Uterus (tissue), 4 donors: Measurements from ENCODE around the gene STXBP1. TPM values are rescaled to one million over a fixed set of nuclear protein-coding genes. Genes with fewer than 3 reads are reported as not detected.

Source experiments
- DNase-seq, 2 donors: peaks; one replicate each; pipeline ENCODE4 v3.0.0-alpha.2; 2019 to 2020
- H3K27ac ChIP-seq, 2 donors: fragments of 200-600 bp; sonication (generic); 1 replicate in 1 of 2; 2 replicates in 1 of 2; pipeline ENCODE4 v1.5.1; 2016 to 2018
- H3K27me3 ChIP-seq, 2 donors: fragments of 200-600 bp; sonication (generic); one replicate each; pipeline ENCODE4 v1.5.1; 2018 to 2019; ENCODE audit warnings: control low read depth in 1 of 2
- H3K36me3 ChIP-seq, 2 donors: fragments of 200-600 bp; sonication (generic); one replicate each; pipeline ENCODE4 v1.5.1; 2019; ENCODE audit warnings: control low read depth in 1 of 2
- H3K4me1 ChIP-seq, 2 donors: fragments of 200-600 bp; sonication (generic); one replicate each; pipeline ENCODE4 v1.5.1; 2018 to 2019; ENCODE audit warnings: control low read depth in 1 of 2
- H3K4me3 ChIP-seq, 2 donors: fragments of 200-600 bp; sonication (generic); 1 replicate in 1 of 2; 2 replicates in 1 of 2; pipeline ENCODE4 v1.5.1; 2018 to 2019; ENCODE audit warnings: mild to moderate bottlenecking in 1 of 2
- H3K9me3 ChIP-seq, 2 donors: fragments of 200-600 bp; sonication (generic); one replicate each; pipeline ENCODE4 v1.5.1; 2019; ENCODE audit warnings: control low read depth in 1 of 2
- POLR2A ChIP-seq, 2 donors: fragments of 450-650 bp; IDR thresholded peaks; one replicate each; pipeline ENCODE4 v1.6.1; 2016; ENCODE audit warnings: antibody characterized with exemption in 2 of 2, mild to moderate bottlenecking in 1 of 2, moderate library complexity in 1 of 2
- intact Hi-C: fragments of 100-400 bp; cut with DNase I; formaldehyde crosslinking; loops from one replicate; pipeline ENCODE4 v1.15.1; 2023; ENCODE audit warnings: low total_unique reads
- total RNA-seq, 4 donors: library from RNA; depleted of rRNA in 3 of 4; stranded (reverse); fragments of >200 nt in 3 of 4; gene quantifications; one replicate each; pipeline versions ENCODE4 v1.1.0 to v1.2.4, GENCODE V29; 2014 to 2023
- TF ChIP-seq, protein P1 (sequence below), 4 experiments: fragments of 200-600 bp in 2 of 4; fragments of 450-650 bp in 2 of 4; sonication (generic) in 2 of 4; IDR thresholded peaks; one replicate each; pipeline ENCODE4 v1.5.1; 2016 to 2019; ENCODE audit warnings: antibody characterized with exemption in 4 of 4, mild to moderate bottlenecking in 2 of 4, moderate library complexity in 1 of 4
- donor health status: DM: yes; HTN: yes; CAD: no.

Gene STXBP1
- total RNA-seq, 4 donors from 2014 or later: 46.6 to 147 (median 99.5) TPM

DNA sequence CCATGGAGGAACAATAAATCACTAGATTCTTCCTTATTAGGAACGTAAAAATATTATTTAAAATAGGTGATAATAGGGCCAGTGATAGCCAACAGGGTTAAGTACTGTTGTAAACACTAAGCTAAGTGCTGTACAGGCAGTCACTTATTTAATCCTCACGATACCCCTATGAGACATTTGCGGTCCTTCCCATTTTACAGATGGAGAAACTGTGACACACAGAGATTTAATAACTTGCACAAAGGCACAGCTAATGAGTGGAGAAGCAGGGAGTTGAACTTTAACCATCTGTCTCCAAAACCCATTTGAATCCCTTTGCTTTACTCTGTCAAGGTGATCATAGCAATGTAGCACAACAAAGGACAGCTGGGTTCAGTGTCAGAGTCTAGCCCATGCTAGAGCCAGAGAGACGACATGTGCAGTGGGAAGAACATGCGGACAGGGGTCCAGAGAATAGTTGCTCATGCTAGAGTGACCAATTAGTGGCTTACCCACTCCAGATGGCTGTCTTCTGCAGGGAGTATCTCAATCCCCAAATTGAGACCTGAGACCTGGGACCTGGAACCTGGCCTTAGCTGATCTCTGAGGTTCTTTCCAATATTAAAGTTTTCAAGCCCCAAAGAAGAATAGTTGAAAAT is 28.9 kb downstream of the STXBP1 start:
- no peak for DNase-seq
- Histone ChIP-seq H3K36me3 (no peaks in the 10 kb centered on the region), H3K4me3 (no peak overlapping the region), H3K4me1 (peaks cover 0 to 5% of the 10 kb centered on the region in 2 donors), H3K27me3 (no peaks in the 10 kb centered on the region), H3K9me3 (no peaks in the 10 kb centered on the region), H3K27ac (no peak overlapping the region)
- intact Hi-C loops: no loop called here
- TF ChIP-seq, protein P1, sequence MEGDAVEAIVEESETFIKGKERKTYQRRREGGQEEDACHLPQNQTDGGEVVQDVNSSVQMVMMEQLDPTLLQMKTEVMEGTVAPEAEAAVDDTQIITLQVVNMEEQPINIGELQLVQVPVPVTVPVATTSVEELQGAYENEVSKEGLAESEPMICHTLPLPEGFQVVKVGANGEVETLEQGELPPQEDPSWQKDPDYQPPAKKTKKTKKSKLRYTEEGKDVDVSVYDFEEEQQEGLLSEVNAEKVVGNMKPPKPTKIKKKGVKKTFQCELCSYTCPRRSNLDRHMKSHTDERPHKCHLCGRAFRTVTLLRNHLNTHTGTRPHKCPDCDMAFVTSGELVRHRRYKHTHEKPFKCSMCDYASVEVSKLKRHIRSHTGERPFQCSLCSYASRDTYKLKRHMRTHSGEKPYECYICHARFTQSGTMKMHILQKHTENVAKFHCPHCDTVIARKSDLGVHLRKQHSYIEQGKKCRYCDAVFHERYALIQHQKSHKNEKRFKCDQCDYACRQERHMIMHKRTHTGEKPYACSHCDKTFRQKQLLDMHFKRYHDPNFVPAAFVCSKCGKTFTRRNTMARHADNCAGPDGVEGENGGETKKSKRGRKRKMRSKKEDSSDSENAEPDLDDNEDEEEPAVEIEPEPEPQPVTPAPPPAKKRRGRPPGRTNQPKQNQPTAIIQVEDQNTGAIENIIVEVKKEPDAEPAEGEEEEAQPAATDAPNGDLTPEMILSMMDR (IDR thresholded peaks at IDR 0.05): no peak
- no peak for TF ChIP-seq POLR2A (IDR thresholded peaks at IDR 0.05)

DNA sequence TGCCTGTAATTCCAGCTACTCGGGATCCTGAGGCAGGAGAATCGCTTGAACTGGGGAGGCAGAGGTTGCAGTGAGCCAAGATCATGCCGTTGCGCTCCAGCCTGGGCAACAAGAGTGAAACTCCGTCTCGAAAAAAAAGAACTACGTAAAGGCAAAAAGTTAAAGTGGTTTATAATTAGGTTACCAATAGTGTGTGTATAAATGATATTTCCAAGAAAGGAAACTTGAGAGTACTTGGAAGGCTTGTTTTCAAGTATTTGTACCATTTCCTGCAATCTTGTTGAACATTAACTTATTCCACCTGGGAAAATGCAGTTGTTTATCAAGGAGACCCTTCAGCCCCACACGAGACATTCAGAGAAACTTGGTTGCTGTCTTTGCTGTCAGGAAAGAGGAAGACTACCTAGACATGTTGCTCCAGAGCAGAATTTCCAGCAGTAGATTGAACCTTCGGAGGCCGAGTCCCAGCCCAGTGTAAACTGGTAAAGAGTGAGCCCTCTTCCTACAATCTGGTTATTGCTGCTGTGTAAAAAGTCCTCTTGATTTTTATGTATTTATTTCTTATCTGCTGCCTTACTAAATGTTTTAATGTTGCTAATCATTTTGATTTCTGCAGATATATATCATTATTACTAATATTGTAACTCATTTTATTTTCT is 30.1 kb downstream of the STXBP1 start:
- no peak for DNase-seq
- Histone ChIP-seq H3K4me1 (no peaks in the 10 kb centered on the region), H3K36me3 (no peaks in the 10 kb centered on the region), H3K27me3 (no peaks in the 10 kb centered on the region), H3K4me3 (no peak overlapping the region), H3K9me3 (no peaks in the 10 kb centered on the region), H3K27ac (peak overlapping the region in 1 of 2 donors; percentile 42)
- intact Hi-C loops: no loop called here
- TF ChIP-seq, protein P1 (IDR thresholded peaks at IDR 0.05): no peak
- no peak for TF ChIP-seq POLR2A (IDR thresholded peaks at IDR 0.05)

GRCh38 chr9:127644146-127644827 is 32.2 kb downstream of the STXBP1 start:
- Histone ChIP-seq H3K9me3 (no peaks in the 10 kb centered on the region), H3K4me1 (no peaks in the 10 kb centered on the region), H3K27ac (no peak overlapping the region), H3K4me3 (no peak overlapping the region), H3K36me3 (no peaks in the 10 kb centered on the region), H3K27me3 (no peaks in the 10 kb centered on the region)
- no peak for DNase-seq
- no peak for TF ChIP-seq POLR2A (IDR thresholded peaks at IDR 0.05)
- TF ChIP-seq, protein P1 (IDR thresholded peaks at IDR 0.05): no peak
- intact Hi-C loops: no loop called here

GRCh38 chr9:127644943-127645342 is 32.9 kb downstream of the STXBP1 start:
- TF ChIP-seq POLR2A (IDR thresholded peaks at IDR 0.05): no peak
- TF ChIP-seq, protein P1 (IDR thresholded peaks at IDR 0.05): no peak
- Histone ChIP-seq H3K36me3 (no peaks in the 10 kb centered on the region), H3K4me1 (no peaks in the 10 kb centered on the region), H3K4me3 (no peak overlapping the region), H3K27ac (no peak overlapping the region), H3K9me3 (no peaks in the 10 kb centered on the region), H3K27me3 (no peaks in the 10 kb centered on the region)
- intact Hi-C loops: no loop called here
- DNase-seq: no peak

DNA sequence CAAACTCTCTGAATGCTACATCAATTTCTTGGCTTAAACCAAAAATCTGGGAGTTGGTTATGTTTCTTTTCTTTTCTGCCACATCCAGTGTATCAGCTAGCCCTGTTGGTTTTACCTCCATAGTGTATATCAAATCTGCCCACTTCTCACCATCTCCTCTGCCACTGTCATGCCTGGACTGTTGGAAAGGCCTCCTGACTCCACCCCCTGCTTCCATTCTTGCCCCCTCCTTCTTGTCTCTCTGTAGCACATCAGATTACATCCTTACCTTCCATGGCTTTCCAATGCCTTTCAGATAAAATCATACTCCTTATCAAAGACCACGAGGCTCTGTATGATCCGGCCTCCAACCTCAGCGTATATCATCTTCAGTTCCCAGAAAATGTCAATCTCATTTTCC is 35.4 kb downstream of the STXBP1 start:
- DNase-seq: no peak
- H3K9me3 ChIP-seq: no peaks in the 10 kb centered on the region
- H3K4me1 ChIP-seq: no peaks in the 10 kb centered on the region
- no peaks in the 10 kb centered on the region for H3K36me3 ChIP-seq
- TF ChIP-seq POLR2A (IDR thresholded peaks at IDR 0.05): no peak
- no peaks in the 10 kb centered on the region for H3K27me3 ChIP-seq
- H3K4me3 ChIP-seq: no peak overlapping the region
- H3K27ac ChIP-seq: no peak overlapping the region
- intact Hi-C loops: no loop called here
